Adrenal gland (tissue), 12 donors: ENCODE results near the gene NIPAL4. TPM values are rescaled to one million over a fixed set of nuclear protein-coding genes. Genes with fewer than 3 reads are reported as not detected.

Experiments used
- DNase-seq, 7 donors: peaks; one replicate each; pipeline ENCODE4 v3.0.0-alpha.2; 2019 to 2020
- H3K27ac ChIP-seq, 5 donors: fragments of 200-600 bp; sonication (generic) in 4 of 5; 1 replicate in 3 of 5; 2 replicates in 2 of 5; pipeline versions ENCODE4 v1.5.1 to v1.8.0; 2016 to 2020; ENCODE audit warnings: mild to moderate bottlenecking in 1 of 5
- H3K27me3 ChIP-seq: fragments of 200-600 bp; 2 replicates; pipeline ENCODE4 v1.8.0; 2021
- H3K36me3 ChIP-seq, 2 donors: fragments of 200-600 bp; replicated peaks in 1 of 2; 1 replicate in 1 of 2; 2 replicates in 1 of 2; pipeline versions ENCODE4 v1.5.1 to v1.8.0; 2018 to 2022
- H3K4me1 ChIP-seq, 2 donors: fragments of 200-600 bp; replicated peaks in 1 of 2; 1 replicate in 1 of 2; 2 replicates in 1 of 2; pipeline versions ENCODE4 v1.5.1 to v1.8.0; 2018 to 2021
- H3K4me3 ChIP-seq, 4 donors: fragments of 200-600 bp; sonication (generic) in 3 of 4; one replicate each; pipeline ENCODE4 v1.5.1; 2016 to 2018
- H3K9me3 ChIP-seq, 3 donors: fragments of 200-600 bp; sonication (generic) in 1 of 3; replicated peaks in 1 of 3; 1 replicate in 2 of 3; 2 replicates in 1 of 3; pipeline versions ENCODE4 v1.5.1 to v1.8.0; 2016 to 2021
- CTCF ChIP-seq, 6 experiments: fragments of 450-650 bp in 4 of 6; fragments of 200-600 bp in 2 of 6; sonication (generic) in 1 of 6; IDR thresholded peaks; 1 replicate in 5 of 6; 2 replicates in 1 of 6; pipeline versions ENCODE4 v1.5.1 to v1.8.0; 2016 to 2021; ENCODE audit warnings: antibody characterized with exemption in 6 of 6, mild to moderate bottlenecking in 2 of 6, moderate library complexity in 1 of 6
- POLR2A ChIP-seq, 2 donors: fragments of 450-650 bp; IDR thresholded peaks; one replicate each; pipeline ENCODE4 v1.6.1; 2017; ENCODE audit warnings: antibody characterized with exemption in 2 of 2, mild to moderate bottlenecking in 2 of 2, moderate library complexity in 1 of 2
- WGBS, 4 donors: extraction: QIAGEN DNeasy Blood & Tissue Kit in 2 of 4; methylation state at CpG; one replicate each; pipeline versions ENCODE4 v1.1.5 to v1.1.7; 2013 to 2017; 5-methylcytosine and 5-hydroxymethylcytosine counted together
- intact Hi-C, 2 donors: fragments of 100-400 bp; cut with DNase I; formaldehyde crosslinking; loops; one replicate each; pipeline versions ENCODE4 v1.14.1 to v1.15.0; 2022 to 2023
- polyA plus RNA-seq, 3 donors: library from polyadenylated mRNA; stranded (reverse); fragments of 200-250 nt in 2 of 3; fragments of 350-450 nt in 1 of 3; fragmentation: Illumina TruSeq in 1 of 3; extraction: RNeasy Lipid Tissue Mini Kit (QIAGEN cat#74804) in 1 of 3; gene quantifications; one replicate each; pipeline ENCODE4 v1.2.3, GENCODE V29; 2013 to 2014
- total RNA-seq, 9 donors: library from RNA; depleted of rRNA in 4 of 9; stranded (reverse); fragments of >200 nt in 4 of 9; fragments of 120-200 nt in 1 of 9; fragmentation: NEBNext Ultra II Directional in 1 of 9; extraction: Animal tissue kit (Norgen Biotek cat#: 25700) in 1 of 9; gene quantifications; one replicate each; pipeline versions ENCODE4 v1.1.0 to v1.2.4, GENCODE V29; 2013 to 2023
- donor health status: healthy with polysubstance abuse.
- donor health status: Bipolar disorder and iron deficiency.
- donor health status: DM: yes; HTN: yes; CAD: no.
- donor health status: DM: no; HTN: no; CAD: no.
- donor health status: DM: no; HTN: no; CAD: no.
- donor health status: DM: yes; HTN: yes; CAD: no.

The NIPAL4 gene
- total and polyA plus RNA-seq, 12 donors: 0.08 to 0.20 (median 0.12) TPM; not detected in 8

- intact Hi-C loops: no loop called here
- Histone ChIP-seq H3K27ac (no peak overlapping the region), H3K36me3 (no peaks in the 10 kb centered on the region), H3K4me3 (no peak overlapping the region), H3K4me1 (peaks cover 8 to 36% of the 10 kb centered on the region in 2 donors), H3K27me3 (no peaks in the 10 kb centered on the region), H3K9me3 (no peaks in the 10 kb centered on the region)
- no peak for TF ChIP-seq POLR2A (IDR thresholded peaks at IDR 0.05)
- TF ChIP-seq CTCF (IDR thresholded peaks at IDR 0.05): no peak
- 93 to 97% (median 94%) methylated on average over 9 of the region's 9 CpGs for WGBS, 4 donors
- no peak for DNase-seq
Measured at GRCh38 chr5:157509093-157509492, 49.1 kb downstream of the NIPAL4 start.

- Histone ChIP-seq H3K9me3 (no peaks in the 10 kb centered on the region), H3K4me1 (peaks cover 8 to 36% of the 10 kb centered on the region in 2 donors), H3K4me3 (no peak overlapping the region), H3K27me3 (no peaks in the 10 kb centered on the region), H3K27ac (no peak overlapping the region), H3K36me3 (no peaks in the 10 kb centered on the region)
- TF ChIP-seq CTCF (IDR thresholded peaks at IDR 0.05) (no peak), POLR2A (IDR thresholded peaks at IDR 0.05) (no peak)
- intact Hi-C loops: no loop called here
- no peak for DNase-seq
Measured at GRCh38 chr5:157509587-157509986, 49.6 kb downstream of the NIPAL4 start.

GRCh38 chr5:157510682-157511081 lies 50.7 kb downstream of the NIPAL4 start:
- WGBS, 4 donors: 87 to 94% (median 91%) methylated on average over 5 of the region's 5 CpGs
- Histone ChIP-seq H3K4me1 (peaks cover 10 to 42% of the 10 kb centered on the region in 2 donors), H3K9me3 (no peaks in the 10 kb centered on the region), H3K27ac (peak overlapping the region in 2 of 5 donors; percentile 81 to 90), H3K4me3 (no peak overlapping the region), H3K36me3 (no peaks in the 10 kb centered on the region), H3K27me3 (no peaks in the 10 kb centered on the region)
- no peak for DNase-seq
- TF ChIP-seq CTCF (IDR thresholded peaks at IDR 0.05) (no peak), POLR2A (IDR thresholded peaks at IDR 0.05) (no peak)
- intact Hi-C loops: no loop called here

- intact Hi-C loops: no loop called here
- H3K4me1 ChIP-seq: peaks cover 22 to 55% of the 10 kb centered on the region in 2 donors
- H3K4me3 ChIP-seq: no peak overlapping the region
- TF ChIP-seq POLR2A (IDR thresholded peaks at IDR 0.05) (peak in 1 of 2 donors; percentile 60), CTCF (IDR thresholded peaks at IDR 0.05) (no peak)
- H3K27ac ChIP-seq: peak overlapping the region in 4 of 5 donors; percentile 7 to 90 (median 77)
- no peaks in the 10 kb centered on the region for H3K36me3 ChIP-seq
- H3K9me3 ChIP-seq: no peaks in the 10 kb centered on the region
- H3K27me3 ChIP-seq: no peaks in the 10 kb centered on the region
- DNase-seq: peak; percentile 90 to 98 (median 97)
- 20 to 27% (median 22%) methylated on average over 9 of the region's 9 CpGs for WGBS, 4 donors
Measured at GRCh38 chr5:157511651-157512644, 51.9 kb downstream of the NIPAL4 start.
